Liver (tissue), 9 donors: ENCODE data around the gene DYRK4. TPM values are rescaled to one million over a fixed set of nuclear protein-coding genes. Genes with fewer than 3 reads are reported as not detected.

Experiments used
- DNase-seq: peaks from one replicate; pipeline ENCODE4 v3.0.0-alpha.2; 2017; ENCODE audit warnings: low spot score
- H3K27ac ChIP-seq, 2 donors: one replicate each; pipeline ENCODE4 v1.7.0; 2013; ENCODE audit warnings: inconsistent platforms in 2 of 2, low read length in 2 of 2, control low read depth in 1 of 2, low read depth in 1 of 2, mild to moderate bottlenecking in 1 of 2
- H3K27me3 ChIP-seq, 4 donors: one replicate each; pipeline versions ENCODE4 v1.6.1 to v1.7.0; 2013; ENCODE audit warnings: low read length in 3 of 4, inconsistent platforms in 1 of 4, mild to moderate bottlenecking in 1 of 4, moderate library complexity in 1 of 4; ENCODE audit not compliant: control insufficient read depth in 4 of 4, insufficient read depth in 4 of 4
- H3K36me3 ChIP-seq, 4 donors: one replicate each; pipeline versions ENCODE4 v1.6.1 to v1.7.0; 2013; ENCODE audit warnings: low read length in 3 of 4, mild to moderate bottlenecking in 3 of 4, low read depth in 1 of 4, moderate library complexity in 1 of 4; ENCODE audit not compliant: control insufficient read depth in 4 of 4, insufficient read depth in 3 of 4
- H3K4me1 ChIP-seq, 4 donors: one replicate each; pipeline versions ENCODE4 v1.6.1 to v1.7.0; 2013; ENCODE audit warnings: low read length in 3 of 4, mild to moderate bottlenecking in 3 of 4, moderate library complexity in 1 of 4; ENCODE audit not compliant: control insufficient read depth in 4 of 4, insufficient read depth in 4 of 4
- H3K4me3 ChIP-seq, 3 donors: one replicate each; pipeline versions ENCODE4 v1.6.1 to v1.7.0; 2013; ENCODE audit warnings: low read length in 3 of 3, control low read depth in 1 of 3, low read depth in 1 of 3, mild to moderate bottlenecking in 1 of 3
- H3K9ac ChIP-seq, 2 donors: one replicate each; pipeline ENCODE4 v1.7.0; 2013; ENCODE audit warnings: low read length in 2 of 2, mild to moderate bottlenecking in 2 of 2, moderate library complexity in 2 of 2, control low read depth in 1 of 2, low read depth in 1 of 2
- H3K9me3 ChIP-seq, 4 donors: one replicate each; pipeline versions ENCODE4 v1.6.1 to v1.7.0; 2013; ENCODE audit warnings: low read length in 3 of 4; ENCODE audit not compliant: control insufficient read depth in 4 of 4
- EGR1 ChIP-seq, 2 donors: IDR thresholded peaks; 2 replicates each; pipeline ENCODE4 v1.6.1; 2016 to 2018; ENCODE audit warnings: antibody characterized with exemption in 2 of 2, low read depth in 2 of 2
- FOXA1 ChIP-seq: IDR thresholded peaks from 2 replicates; pipeline ENCODE4 v1.6.1; 2016; ENCODE audit warnings: antibody characterized with exemption
- FOXA2 ChIP-seq: IDR thresholded peaks from 2 replicates; pipeline ENCODE4 v1.6.1; 2016; ENCODE audit warnings: antibody characterized with exemption
- GABPA ChIP-seq, 2 donors: IDR thresholded peaks in 1 of 2; conservative IDR thresholded peaks in 1 of 2; 2 replicates each; pipeline ENCODE4 v1.6.1; 2016; ENCODE audit warnings: antibody characterized with exemption in 2 of 2, mild to moderate bottlenecking in 1 of 2, moderate library complexity in 1 of 2
- HNF4A ChIP-seq, 2 donors: conservative IDR thresholded peaks; 2 replicates each; pipeline ENCODE4 v1.6.1; 2016; ENCODE audit warnings: antibody characterized with exemption in 2 of 2, mild to moderate bottlenecking in 2 of 2
- HNF4G ChIP-seq: IDR thresholded peaks from 2 replicates; pipeline ENCODE4 v1.6.1; 2016; ENCODE audit warnings: antibody characterized with exemption
- JUND ChIP-seq, 2 donors: IDR thresholded peaks; 2 replicates each; pipeline ENCODE4 v1.6.1; 2016; ENCODE audit warnings: antibody characterized with exemption in 2 of 2
- NR2F2 ChIP-seq: IDR thresholded peaks from 2 replicates; pipeline ENCODE4 v1.6.1; 2016; ENCODE audit warnings: antibody characterized with exemption
- RAD21 ChIP-seq, 2 donors: IDR thresholded peaks; 2 replicates each; pipeline ENCODE4 v1.6.1; 2016; ENCODE audit warnings: antibody characterized with exemption in 2 of 2, mild to moderate bottlenecking in 2 of 2
- RXRA ChIP-seq, 2 donors: IDR thresholded peaks; 2 replicates each; pipeline ENCODE4 v1.6.1; 2017 to 2018; ENCODE audit warnings: antibody characterized with exemption in 2 of 2, mild to moderate bottlenecking in 1 of 2
- SP1 ChIP-seq: IDR thresholded peaks from 2 replicates; pipeline ENCODE4 v1.6.1; 2018; ENCODE audit warnings: antibody characterized with exemption, mild to moderate bottlenecking
- TAF1 ChIP-seq: conservative IDR thresholded peaks from 2 replicates; pipeline ENCODE4 v1.6.1; 2016; ENCODE audit warnings: antibody characterized with exemption, mild to moderate bottlenecking
- YY1 ChIP-seq: IDR thresholded peaks from 2 replicates; pipeline ENCODE4 v1.6.1; 2016; ENCODE audit warnings: antibody characterized with exemption, mild to moderate bottlenecking
- WGBS: extraction: QIAGEN DNeasy Blood & Tissue Kit; methylation state at CpG from one replicate; pipeline ENCODE4 v1.1.7; 2013; 5-methylcytosine and 5-hydroxymethylcytosine counted together
- polyA plus RNA-seq, 2 donors: library from polyadenylated mRNA; stranded (reverse) in 1 of 2; unstranded in 1 of 2; fragments of 200-250 nt in 1 of 2; fragments of >200 nt in 1 of 2; fragmentation: Nextera tagmentation in 1 of 2; extraction: Ambion mirVana in 1 of 2; gene quantifications; one replicate each; pipeline versions ENCODE4 v1.2.1 to v1.2.3, GENCODE V29; 2013 to 2015
- total RNA-seq, 2 donors: library from RNA; depleted of rRNA; stranded (reverse); fragments of >200 nt; gene quantifications; one replicate each; pipeline ENCODE4 v1.2.3, GENCODE V29; 2014
- TF ChIP-seq, protein P1 (sequence below): IDR thresholded peaks from 2 replicates; pipeline ENCODE4 v1.6.1; 2016; ENCODE audit warnings: antibody characterized with exemption, mild to moderate bottlenecking
- TF ChIP-seq, protein P2 (sequence below): IDR thresholded peaks from 2 replicates; pipeline ENCODE4 v1.6.1; 2016; ENCODE audit warnings: antibody characterized with exemption
- TF ChIP-seq, protein P3 (sequence below): IDR thresholded peaks from 2 replicates; pipeline ENCODE4 v1.6.1; 2016; ENCODE audit warnings: antibody characterized with exemption
- TF ChIP-seq, protein P4 (sequence below): IDR thresholded peaks from 2 replicates; pipeline ENCODE4 v1.6.1; 2016; ENCODE audit warnings: antibody characterized with exemption
- TF ChIP-seq, protein P5 (sequence below): fragments of 150-350 bp; IDR thresholded peaks from 2 replicates; pipeline ENCODE4 v1.5.1; 2017; ENCODE audit warnings: improper control_type of control experiment, low read depth, low read length; ENCODE audit not compliant: missing input control
- donor health status: healthy.
- donor health status: healthy.
- donor health status: healthy.
- donor health status: healthy.
- donor health status: healthy.

Gene DYRK4
- total and polyA plus RNA-seq, 4 donors: 12.0 to 20.3 (median 14.4) TPM

DNA sequence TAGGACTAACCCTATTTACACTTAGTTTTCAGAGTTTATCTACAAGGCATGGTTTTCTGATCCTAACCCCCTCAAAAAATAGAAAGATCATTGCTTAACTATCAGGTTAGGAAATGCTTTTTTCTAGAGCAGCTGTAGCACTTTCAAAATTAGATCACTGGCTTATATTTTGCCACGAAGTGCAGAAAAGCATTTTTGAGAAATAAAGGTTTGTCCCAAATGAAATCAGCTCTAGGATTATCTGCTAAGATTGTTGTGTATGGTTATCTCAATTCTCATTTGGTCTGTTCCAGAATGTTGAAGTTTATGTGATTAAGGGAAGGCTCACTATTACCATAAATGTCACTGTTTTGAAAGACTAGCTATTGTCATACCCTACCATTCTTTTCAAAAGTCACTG is 9.8 kb upstream of the DYRK4 start:
- no peak overlapping the region for H3K27ac ChIP-seq
- peaks cover 0 to 1% (median 0%) of the 10 kb centered on the region in 4 donors for H3K4me1 ChIP-seq
- H3K9ac ChIP-seq: no peak overlapping the region
- DNase-seq: no peak
- no peaks in the 10 kb centered on the region for H3K36me3 ChIP-seq
- H3K27me3 ChIP-seq: no peaks in the 10 kb centered on the region
- H3K9me3 ChIP-seq: no peaks in the 10 kb centered on the region
- 88% methylated on average over 1 of the region's 1 CpG for WGBS
- no peak overlapping the region for H3K4me3 ChIP-seq
- TF ChIP-seq HNF4A (conservative IDR thresholded peaks at IDR 0.05) (no peak), RXRA (IDR thresholded peaks at IDR 0.05) (no peak), TAF1 (no peak), NR2F2 (no peak), SP1 (no peak), YY1 (no peak), FOXA1 (no peak), GABPA (IDR thresholded peaks at IDR 0.05 in 1 of 2, conservative IDR thresholded peaks at IDR 0.05 in 1 of 2) (no peak), RAD21 (IDR thresholded peaks at IDR 0.05) (no peak), HNF4G (no peak), EGR1 (IDR thresholded peaks at IDR 0.05; ENCODE audit: low read depth in 2 of 2) (no peak), FOXA2 (no peak), JUND (IDR thresholded peaks at IDR 0.05) (no peak)
- TF ChIP-seq, protein P1, sequence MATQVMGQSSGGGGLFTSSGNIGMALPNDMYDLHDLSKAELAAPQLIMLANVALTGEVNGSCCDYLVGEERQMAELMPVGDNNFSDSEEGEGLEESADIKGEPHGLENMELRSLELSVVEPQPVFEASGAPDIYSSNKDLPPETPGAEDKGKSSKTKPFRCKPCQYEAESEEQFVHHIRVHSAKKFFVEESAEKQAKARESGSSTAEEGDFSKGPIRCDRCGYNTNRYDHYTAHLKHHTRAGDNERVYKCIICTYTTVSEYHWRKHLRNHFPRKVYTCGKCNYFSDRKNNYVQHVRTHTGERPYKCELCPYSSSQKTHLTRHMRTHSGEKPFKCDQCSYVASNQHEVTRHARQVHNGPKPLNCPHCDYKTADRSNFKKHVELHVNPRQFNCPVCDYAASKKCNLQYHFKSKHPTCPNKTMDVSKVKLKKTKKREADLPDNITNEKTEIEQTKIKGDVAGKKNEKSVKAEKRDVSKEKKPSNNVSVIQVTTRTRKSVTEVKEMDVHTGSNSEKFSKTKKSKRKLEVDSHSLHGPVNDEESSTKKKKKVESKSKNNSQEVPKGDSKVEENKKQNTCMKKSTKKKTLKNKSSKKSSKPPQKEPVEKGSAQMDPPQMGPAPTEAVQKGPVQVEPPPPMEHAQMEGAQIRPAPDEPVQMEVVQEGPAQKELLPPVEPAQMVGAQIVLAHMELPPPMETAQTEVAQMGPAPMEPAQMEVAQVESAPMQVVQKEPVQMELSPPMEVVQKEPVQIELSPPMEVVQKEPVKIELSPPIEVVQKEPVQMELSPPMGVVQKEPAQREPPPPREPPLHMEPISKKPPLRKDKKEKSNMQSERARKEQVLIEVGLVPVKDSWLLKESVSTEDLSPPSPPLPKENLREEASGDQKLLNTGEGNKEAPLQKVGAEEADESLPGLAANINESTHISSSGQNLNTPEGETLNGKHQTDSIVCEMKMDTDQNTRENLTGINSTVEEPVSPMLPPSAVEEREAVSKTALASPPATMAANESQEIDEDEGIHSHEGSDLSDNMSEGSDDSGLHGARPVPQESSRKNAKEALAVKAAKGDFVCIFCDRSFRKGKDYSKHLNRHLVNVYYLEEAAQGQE: no peak
- TF ChIP-seq, protein P2, sequence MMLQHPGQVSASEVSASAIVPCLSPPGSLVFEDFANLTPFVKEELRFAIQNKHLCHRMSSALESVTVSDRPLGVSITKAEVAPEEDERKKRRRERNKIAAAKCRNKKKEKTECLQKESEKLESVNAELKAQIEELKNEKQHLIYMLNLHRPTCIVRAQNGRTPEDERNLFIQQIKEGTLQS: no peak
- TF ChIP-seq, protein P3, sequence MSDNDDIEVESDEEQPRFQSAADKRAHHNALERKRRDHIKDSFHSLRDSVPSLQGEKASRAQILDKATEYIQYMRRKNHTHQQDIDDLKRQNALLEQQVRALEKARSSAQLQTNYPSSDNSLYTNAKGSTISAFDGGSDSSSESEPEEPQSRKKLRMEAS: no peak
- TF ChIP-seq, protein P4, sequence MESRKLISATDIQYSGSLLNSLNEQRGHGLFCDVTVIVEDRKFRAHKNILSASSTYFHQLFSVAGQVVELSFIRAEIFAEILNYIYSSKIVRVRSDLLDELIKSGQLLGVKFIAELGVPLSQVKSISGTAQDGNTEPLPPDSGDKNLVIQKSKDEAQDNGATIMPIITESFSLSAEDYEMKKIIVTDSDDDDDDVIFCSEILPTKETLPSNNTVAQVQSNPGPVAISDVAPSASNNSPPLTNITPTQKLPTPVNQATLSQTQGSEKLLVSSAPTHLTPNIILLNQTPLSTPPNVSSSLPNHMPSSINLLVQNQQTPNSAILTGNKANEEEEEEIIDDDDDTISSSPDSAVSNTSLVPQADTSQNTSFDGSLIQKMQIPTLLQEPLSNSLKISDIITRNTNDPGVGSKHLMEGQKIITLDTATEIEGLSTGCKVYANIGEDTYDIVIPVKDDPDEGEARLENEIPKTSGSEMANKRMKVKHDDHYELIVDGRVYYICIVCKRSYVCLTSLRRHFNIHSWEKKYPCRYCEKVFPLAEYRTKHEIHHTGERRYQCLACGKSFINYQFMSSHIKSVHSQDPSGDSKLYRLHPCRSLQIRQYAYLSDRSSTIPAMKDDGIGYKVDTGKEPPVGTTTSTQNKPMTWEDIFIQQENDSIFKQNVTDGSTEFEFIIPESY: no peak
- TF ChIP-seq, protein P5, sequence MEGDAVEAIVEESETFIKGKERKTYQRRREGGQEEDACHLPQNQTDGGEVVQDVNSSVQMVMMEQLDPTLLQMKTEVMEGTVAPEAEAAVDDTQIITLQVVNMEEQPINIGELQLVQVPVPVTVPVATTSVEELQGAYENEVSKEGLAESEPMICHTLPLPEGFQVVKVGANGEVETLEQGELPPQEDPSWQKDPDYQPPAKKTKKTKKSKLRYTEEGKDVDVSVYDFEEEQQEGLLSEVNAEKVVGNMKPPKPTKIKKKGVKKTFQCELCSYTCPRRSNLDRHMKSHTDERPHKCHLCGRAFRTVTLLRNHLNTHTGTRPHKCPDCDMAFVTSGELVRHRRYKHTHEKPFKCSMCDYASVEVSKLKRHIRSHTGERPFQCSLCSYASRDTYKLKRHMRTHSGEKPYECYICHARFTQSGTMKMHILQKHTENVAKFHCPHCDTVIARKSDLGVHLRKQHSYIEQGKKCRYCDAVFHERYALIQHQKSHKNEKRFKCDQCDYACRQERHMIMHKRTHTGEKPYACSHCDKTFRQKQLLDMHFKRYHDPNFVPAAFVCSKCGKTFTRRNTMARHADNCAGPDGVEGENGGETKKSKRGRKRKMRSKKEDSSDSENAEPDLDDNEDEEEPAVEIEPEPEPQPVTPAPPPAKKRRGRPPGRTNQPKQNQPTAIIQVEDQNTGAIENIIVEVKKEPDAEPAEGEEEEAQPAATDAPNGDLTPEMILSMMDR: no peak
